ENCODE results near the gene PKN3.

The PKN3 gene

GRCh38 chr9:128728298-128728697 is 26.0 kb downstream of the PKN3 start:
- TF ChIP-seq POLR2AphosphoS5 (IDR thresholded peaks at IDR 0.05; ENCODE audit: low read depth, low read length): no peak
- TF ChIP-seq SIN3A (IDR thresholded peaks at IDR 0.05; ENCODE audit: borderline replicate concordance, insufficient read depth, low read length): no peak
- no peak for TF ChIP-seq FOXP2 (optimal IDR thresholded peaks at IDR 0.05; ENCODE audit: borderline replicate concordance, extremely low read depth, extremely low read length, insufficient read depth)
- no peak for TF ChIP-seq TAF1 (IDR thresholded peaks at IDR 0.05; ENCODE audit: borderline replicate concordance, insufficient read depth, low read length)
- TF ChIP-seq, protein P1, sequence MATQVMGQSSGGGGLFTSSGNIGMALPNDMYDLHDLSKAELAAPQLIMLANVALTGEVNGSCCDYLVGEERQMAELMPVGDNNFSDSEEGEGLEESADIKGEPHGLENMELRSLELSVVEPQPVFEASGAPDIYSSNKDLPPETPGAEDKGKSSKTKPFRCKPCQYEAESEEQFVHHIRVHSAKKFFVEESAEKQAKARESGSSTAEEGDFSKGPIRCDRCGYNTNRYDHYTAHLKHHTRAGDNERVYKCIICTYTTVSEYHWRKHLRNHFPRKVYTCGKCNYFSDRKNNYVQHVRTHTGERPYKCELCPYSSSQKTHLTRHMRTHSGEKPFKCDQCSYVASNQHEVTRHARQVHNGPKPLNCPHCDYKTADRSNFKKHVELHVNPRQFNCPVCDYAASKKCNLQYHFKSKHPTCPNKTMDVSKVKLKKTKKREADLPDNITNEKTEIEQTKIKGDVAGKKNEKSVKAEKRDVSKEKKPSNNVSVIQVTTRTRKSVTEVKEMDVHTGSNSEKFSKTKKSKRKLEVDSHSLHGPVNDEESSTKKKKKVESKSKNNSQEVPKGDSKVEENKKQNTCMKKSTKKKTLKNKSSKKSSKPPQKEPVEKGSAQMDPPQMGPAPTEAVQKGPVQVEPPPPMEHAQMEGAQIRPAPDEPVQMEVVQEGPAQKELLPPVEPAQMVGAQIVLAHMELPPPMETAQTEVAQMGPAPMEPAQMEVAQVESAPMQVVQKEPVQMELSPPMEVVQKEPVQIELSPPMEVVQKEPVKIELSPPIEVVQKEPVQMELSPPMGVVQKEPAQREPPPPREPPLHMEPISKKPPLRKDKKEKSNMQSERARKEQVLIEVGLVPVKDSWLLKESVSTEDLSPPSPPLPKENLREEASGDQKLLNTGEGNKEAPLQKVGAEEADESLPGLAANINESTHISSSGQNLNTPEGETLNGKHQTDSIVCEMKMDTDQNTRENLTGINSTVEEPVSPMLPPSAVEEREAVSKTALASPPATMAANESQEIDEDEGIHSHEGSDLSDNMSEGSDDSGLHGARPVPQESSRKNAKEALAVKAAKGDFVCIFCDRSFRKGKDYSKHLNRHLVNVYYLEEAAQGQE (IDR thresholded peaks at IDR 0.05; ENCODE audit: insufficient read depth in 1 of 2, low read depth in 2 of 2, low read length in 2 of 2): no peak

DNA sequence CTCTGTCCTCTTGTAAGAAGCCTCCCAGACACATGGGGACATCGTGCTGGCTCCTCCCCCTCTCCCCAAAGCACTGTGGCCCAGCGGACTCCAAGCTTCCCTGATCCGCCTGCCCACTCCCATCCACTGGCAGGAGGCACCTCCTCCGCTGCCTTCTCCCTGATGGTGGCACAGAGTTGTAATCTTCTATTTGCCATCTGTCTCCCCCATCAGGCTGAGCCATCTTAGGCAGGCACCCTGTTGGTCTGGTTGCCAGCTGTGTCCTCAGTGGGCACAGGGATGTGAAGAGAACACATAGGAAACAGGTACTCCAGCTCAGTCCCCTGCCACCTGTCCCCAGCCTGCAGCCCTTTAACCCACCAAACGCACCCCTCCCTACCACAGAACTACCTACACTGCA is 27.0 kb downstream of the PKN3 start:
- TF ChIP-seq SIN3A (IDR thresholded peaks at IDR 0.05; ENCODE audit: borderline replicate concordance, insufficient read depth, low read length) (no peak), FOXP2 (optimal IDR thresholded peaks at IDR 0.05; ENCODE audit: borderline replicate concordance, extremely low read depth, extremely low read length, insufficient read depth) (no peak), POLR2AphosphoS5 (IDR thresholded peaks at IDR 0.05; ENCODE audit: low read depth, low read length) (no peak), TAF1 (IDR thresholded peaks at IDR 0.05; ENCODE audit: borderline replicate concordance, insufficient read depth, low read length) (no peak)
- TF ChIP-seq, protein P1 (IDR thresholded peaks at IDR 0.05; ENCODE audit: insufficient read depth in 1 of 2, low read depth in 2 of 2, low read length in 2 of 2): no peak

DNA sequence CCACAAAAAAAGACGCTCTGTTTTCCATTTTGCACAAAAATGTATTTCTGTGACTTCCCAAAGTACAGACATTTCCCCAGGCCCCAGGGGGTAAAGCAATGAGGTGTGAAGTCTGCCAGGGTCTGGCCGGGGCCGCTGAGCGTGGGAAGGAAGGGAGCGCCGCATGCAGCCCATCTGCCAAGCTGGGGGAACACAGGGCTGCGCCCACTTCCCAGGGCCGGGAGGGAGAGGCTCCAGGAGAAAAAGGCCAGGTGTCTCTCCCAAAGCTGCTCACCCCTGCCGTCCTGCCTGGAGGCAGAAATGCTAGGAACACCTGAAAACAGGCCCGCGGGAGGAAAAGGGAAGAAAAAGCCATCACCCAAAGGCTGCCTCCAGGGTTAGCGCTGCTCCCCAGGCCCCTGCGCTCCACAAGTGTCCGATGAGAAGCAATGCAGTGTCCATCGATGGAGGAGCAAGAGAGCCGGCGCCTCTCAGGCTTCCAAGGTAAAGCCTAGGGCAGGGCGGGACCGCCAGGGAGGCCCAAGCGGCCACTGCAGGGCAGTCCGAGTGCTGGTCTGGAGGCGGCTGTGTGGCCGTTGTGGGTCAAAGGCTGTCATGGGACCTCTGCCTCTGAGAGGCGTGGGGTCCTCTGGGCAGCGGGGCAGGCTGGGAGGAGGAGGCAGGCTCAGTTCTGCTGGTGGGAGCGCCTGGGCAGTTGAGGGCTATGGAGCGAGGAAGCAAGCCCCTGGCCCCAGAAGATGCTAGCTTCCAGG is 27.6 kb downstream of the PKN3 start:
- TF ChIP-seq SIN3A (IDR thresholded peaks at IDR 0.05; ENCODE audit: borderline replicate concordance, insufficient read depth, low read length) (no peak), FOXP2 (optimal IDR thresholded peaks at IDR 0.05; ENCODE audit: borderline replicate concordance, extremely low read depth, extremely low read length, insufficient read depth) (no peak), TAF1 (IDR thresholded peaks at IDR 0.05; ENCODE audit: borderline replicate concordance, insufficient read depth, low read length) (no peak), POLR2AphosphoS5 (IDR thresholded peaks at IDR 0.05; ENCODE audit: low read depth, low read length) (no peak)
- TF ChIP-seq, protein P1 (IDR thresholded peaks at IDR 0.05; ENCODE audit: insufficient read depth in 1 of 2, low read depth in 2 of 2, low read length in 2 of 2): no peak

GRCh38 chr9:128731093-128731492 is 28.8 kb downstream of the PKN3 start:
- TF ChIP-seq, protein P1 (IDR thresholded peaks at IDR 0.05; ENCODE audit: insufficient read depth in 1 of 2, low read depth in 2 of 2, low read length in 2 of 2): no peak
- TF ChIP-seq FOXP2 (optimal IDR thresholded peaks at IDR 0.05; ENCODE audit: borderline replicate concordance, extremely low read depth, extremely low read length, insufficient read depth): no peak
- TF ChIP-seq SIN3A (IDR thresholded peaks at IDR 0.05; ENCODE audit: borderline replicate concordance, insufficient read depth, low read length): no peak
- no peak for TF ChIP-seq TAF1 (IDR thresholded peaks at IDR 0.05; ENCODE audit: borderline replicate concordance, insufficient read depth, low read length)
